NCI-H2171 (cell line): ENCODE measurements around the gene JPH4.

Source experiments
- DNase-seq: peaks from one replicate; lab custom pipeline; 2025; lab: John Stamatoyannopoulos, UW

JPH4 gene

GRCh38 chr14:23563473-23564180, 15.0 kb downstream of the JPH4 start:
- no peak for DNase-seq

GRCh38 chr14:23562822-23563472, 15.6 kb downstream of the JPH4 start:
- peak; percentile 70 for DNase-seq

- DNase-seq: no peak
Measured at GRCh38 chr14:23561873-23562821, 16.4 kb downstream of the JPH4 start.

- no peak for DNase-seq
Measured at GRCh38 chr14:23561259-23561658, 17.3 kb downstream of the JPH4 start.

GRCh38 chr14:23559926-23560520, 18.6 kb downstream of the JPH4 start:
- DNase-seq: no peak

GRCh38 chr14:23559010-23559925, 19.3 kb downstream of the JPH4 start:
- DNase-seq: peak; percentile 62

- DNase-seq: no peak
Measured at GRCh38 chr14:23558346-23559009, 20.1 kb downstream of the JPH4 start.

GRCh38 chr14:23557946-23558345, 20.6 kb downstream of the JPH4 start:
- no peak for DNase-seq

GRCh38 chr14:23557521-23557920, 21.1 kb downstream of the JPH4 start:
- no peak for DNase-seq

GRCh38 chr14:23556700-23557440, 21.7 kb downstream of the JPH4 start:
- no peak for DNase-seq

- DNase-seq: peak; percentile 88
Measured at GRCh38 chr14:23555882-23556699, 22.5 kb downstream of the JPH4 start, which contains the start of gene THTPA. Gene THTPA, plus strand, starts transcription at chr14:23556271. Its CDS starts 487 bp downstream, at chr14:23556758.

- no peak for DNase-seq
Measured at GRCh38 chr14:23555533-23555881, 23.1 kb downstream of the JPH4 start.

- DNase-seq: peak; percentile 93
Measured at GRCh38 chr14:23551266-23552028, 27.1 kb downstream of the JPH4 start, which contains the start of gene ZFHX2. Gene ZFHX2, minus strand, starts transcription at chr14:23551765. Its CDS starts 16,440 bp downstream, at chr14:23535325.

GRCh38 chr14:23550812-23551265, 27.8 kb downstream of the JPH4 start:
- DNase-seq: peak; percentile 32

- no peak for DNase-seq
Measured at GRCh38 chr14:23550131-23550811, 28.3 kb downstream of the JPH4 start.

GRCh38 chr14:23548351-23549318, 30.0 kb downstream of the JPH4 start:
- DNase-seq: no peak
